Activated CD8-positive, alpha-beta T cell treated with anti-CD3 and anti-CD28 coated beads, Interleukin-2, amount 10 ng/mL, durations not matched to agents 7 days and 5 days (primary cell): ENCODE results near the gene ZIC1. TPM values are rescaled to one million over a fixed set of nuclear protein-coding genes. Genes with fewer than 3 reads are reported as not detected.

Experiments
- ATAC-seq: fragments of 150-1000 bp; cut with Tn5 transposase; one replicate; pipeline ENCODE4 v1.10.0; 2021; ENCODE audit warnings: moderate library complexity
- CTCF ChIA-PET: fragments of 350-600 bp; sonication (Branson Sonifier 250); formaldehyde crosslinking; loops from one replicate; lab custom pipeline; 2021; ENCODE audit warnings: antibody characterized with exemption; lab: Charles Lee
- POLR2A ChIA-PET: fragments of 350-600 bp; sonication (Branson Sonifier 250); formaldehyde crosslinking; loops from one replicate; lab custom pipeline; 2021; ENCODE audit warnings: antibody characterized with exemption; lab: Charles Lee
- DNase-seq: peaks from one replicate; pipeline ENCODE4 v3.0.0-alpha.2; 2020
- H3K27ac Mint-ChIP-seq: one replicate; pipeline ENCODE4 v1.8.0; 2021; ENCODE audit warnings: mild to moderate bottlenecking, mixed read lengths
- H3K27me3 Mint-ChIP-seq: one replicate; pipeline ENCODE4 v1.8.0; 2021; ENCODE audit warnings: low read depth, mixed read lengths
- H3K36me3 Mint-ChIP-seq: one replicate; pipeline ENCODE4 v1.8.0; 2021; ENCODE audit warnings: low read depth, mixed read lengths
- H3K4me1 Mint-ChIP-seq: one replicate; pipeline ENCODE4 v1.8.0; 2021; ENCODE audit warnings: low read depth, mixed read lengths
- H3K4me3 Mint-ChIP-seq: one replicate; pipeline ENCODE4 v1.8.0; 2021; ENCODE audit warnings: mild to moderate bottlenecking, mixed read lengths
- H3K9me3 Mint-ChIP-seq: one replicate; pipeline ENCODE4 v1.8.0; 2022; ENCODE audit warnings: mixed read lengths; ENCODE audit not compliant: insufficient read depth
- total RNA-seq, 2 experiments: library from RNA; stranded (reverse); gene quantifications; one replicate each; pipeline ENCODE4 v1.2.3, GENCODE V29; 2021

The ZIC1 gene
- total RNA-seq, 2 experiments from 2014 or later: not detected

DNA sequence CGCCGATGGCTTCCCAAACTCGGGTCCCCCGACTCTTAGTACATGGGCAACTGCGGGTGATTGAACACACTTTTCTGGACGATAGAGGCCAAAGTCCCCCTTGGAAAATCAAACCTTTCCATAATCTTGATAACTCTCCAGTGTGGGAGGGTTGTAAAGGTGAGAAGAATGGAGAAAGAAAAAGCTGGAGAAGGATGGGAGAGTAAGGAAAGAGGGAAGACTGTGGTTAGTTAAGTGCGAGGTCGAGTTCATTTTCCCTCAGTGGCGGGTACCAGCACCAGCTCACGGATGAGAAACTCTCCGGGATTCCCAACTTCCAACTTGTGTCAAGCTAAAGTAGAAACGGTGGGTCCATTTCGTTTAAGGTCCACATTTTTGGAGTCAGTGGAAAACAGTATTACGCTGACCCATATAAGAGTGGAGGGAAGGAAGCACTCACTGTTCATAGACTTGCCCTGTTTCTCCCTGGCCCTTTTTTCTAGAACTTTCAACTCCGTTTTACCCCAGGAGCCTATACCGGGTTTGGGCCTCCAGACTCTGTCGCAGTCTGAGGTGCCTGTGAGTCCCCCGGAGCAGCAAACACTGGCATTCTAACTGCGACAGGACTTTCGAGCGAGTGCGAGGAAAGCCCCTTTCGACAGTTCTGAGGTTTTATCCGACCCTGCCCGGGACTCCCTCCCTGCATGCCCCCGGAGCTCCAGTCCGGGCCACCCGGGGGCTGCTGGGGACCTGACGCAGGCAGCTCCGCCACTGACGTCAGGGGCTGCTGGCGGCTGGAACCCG is 14.8 kb downstream of the ZIC1 start:
- POLR2A ChIA-PET: no interaction called here
- ATAC-seq (no peak), DNase-seq (no peak)
- CTCF ChIA-PET: no interaction called here
- no peaks in the 10 kb centered on the region for H3K9me3 Mint-ChIP-seq
- H3K4me3 Mint-ChIP-seq: no peak overlapping the region
- H3K36me3 Mint-ChIP-seq: peaks cover 3% of the 10 kb centered on the region
- H3K27me3 Mint-ChIP-seq: peaks cover 42% of the 10 kb centered on the region
- H3K27ac Mint-ChIP-seq: no peak overlapping the region
- H3K4me1 Mint-ChIP-seq: no peaks in the 10 kb centered on the region

DNA sequence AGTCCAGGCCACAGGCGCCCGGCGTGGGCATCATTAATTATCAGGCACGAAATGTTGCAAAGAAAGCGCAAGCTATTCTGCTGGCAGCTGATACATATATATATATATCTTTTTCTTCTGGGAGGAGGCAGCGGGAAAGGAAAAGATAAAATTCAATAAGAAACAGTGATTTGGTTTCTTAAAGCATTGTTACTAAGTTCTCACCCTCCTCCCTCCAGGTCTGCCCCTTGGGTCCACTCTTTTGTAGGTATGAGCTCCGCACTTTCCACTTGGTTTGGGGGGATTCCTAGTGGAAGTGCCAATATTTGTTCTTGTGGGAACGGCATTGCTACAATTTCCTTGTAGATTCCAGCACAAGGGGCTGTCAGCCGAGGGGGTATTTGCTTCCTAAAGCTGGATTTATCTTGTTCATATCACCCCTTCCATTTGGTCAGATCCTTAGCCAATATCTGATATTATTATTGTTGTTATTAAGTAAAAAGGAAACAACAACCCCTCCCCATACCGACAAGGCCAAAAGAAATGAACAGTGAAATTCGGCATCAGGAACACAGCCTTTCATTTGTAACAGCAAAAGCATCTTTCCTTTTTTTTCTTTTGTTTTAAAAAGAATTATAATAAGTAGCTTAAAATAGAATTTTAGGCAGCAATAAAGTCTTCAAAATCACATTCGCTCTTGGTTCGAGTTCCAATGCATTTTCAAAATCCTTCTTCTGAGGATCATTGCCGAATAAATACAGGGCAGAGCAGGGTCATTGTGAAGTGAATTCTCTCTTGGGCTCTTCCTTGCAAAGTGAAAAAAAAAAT is 15.6 kb downstream of the ZIC1 start:
- peaks cover 38% of the 10 kb centered on the region for H3K27me3 Mint-ChIP-seq
- DNase-seq (no peak), ATAC-seq (no peak)
- ChIA-PET POLR2A (no interaction called here), CTCF (no interaction called here)
- H3K27ac Mint-ChIP-seq: no peak overlapping the region
- no peaks in the 10 kb centered on the region for H3K4me1 Mint-ChIP-seq
- H3K36me3 Mint-ChIP-seq: peaks cover 3% of the 10 kb centered on the region
- no peak overlapping the region for H3K4me3 Mint-ChIP-seq
- no peaks in the 10 kb centered on the region for H3K9me3 Mint-ChIP-seq

DNA sequence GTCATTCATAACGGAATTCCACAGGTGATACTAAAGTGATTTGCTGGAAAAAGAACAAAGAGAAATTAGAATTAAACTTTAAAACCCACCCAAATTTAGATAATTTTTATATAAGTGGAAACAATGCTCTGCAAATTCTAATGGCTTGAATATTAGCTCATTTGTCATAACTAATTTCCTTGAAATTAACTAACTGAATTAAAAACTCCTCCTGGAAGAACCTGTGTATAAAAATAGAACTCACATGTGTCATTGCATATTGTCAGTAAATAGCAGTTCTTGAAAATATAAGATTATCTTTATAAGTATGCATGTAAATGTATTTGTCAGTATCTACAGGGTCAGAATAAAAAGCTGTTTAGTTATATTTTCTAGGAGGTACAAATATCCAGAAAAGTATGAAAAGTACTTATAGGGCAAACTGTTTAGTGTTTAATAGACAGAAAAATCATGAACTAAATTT is 16.3 kb downstream of the ZIC1 start:
- DNase-seq: no peak
- H3K4me3 Mint-ChIP-seq: no peak overlapping the region
- peaks cover 3% of the 10 kb centered on the region for H3K36me3 Mint-ChIP-seq
- POLR2A ChIA-PET: no interaction called here
- no peak for ATAC-seq
- H3K9me3 Mint-ChIP-seq: no peaks in the 10 kb centered on the region
- no peaks in the 10 kb centered on the region for H3K4me1 Mint-ChIP-seq
- CTCF ChIA-PET: no interaction called here
- peaks cover 32% of the 10 kb centered on the region for H3K27me3 Mint-ChIP-seq
- H3K27ac Mint-ChIP-seq: no peak overlapping the region

GRCh38 chr3:147426931-147427330 is 17.8 kb downstream of the ZIC1 start:
- ATAC-seq (no peak), DNase-seq (no peak)
- Mint-ChIP-seq H3K27ac (no peak overlapping the region), H3K36me3 (peaks cover 3% of the 10 kb centered on the region), H3K9me3 (no peaks in the 10 kb centered on the region), H3K4me1 (no peaks in the 10 kb centered on the region), H3K27me3 (peaks cover 24% of the 10 kb centered on the region), H3K4me3 (no peak overlapping the region)
- ChIA-PET CTCF (no interaction called here), POLR2A (no interaction called here)

DNA sequence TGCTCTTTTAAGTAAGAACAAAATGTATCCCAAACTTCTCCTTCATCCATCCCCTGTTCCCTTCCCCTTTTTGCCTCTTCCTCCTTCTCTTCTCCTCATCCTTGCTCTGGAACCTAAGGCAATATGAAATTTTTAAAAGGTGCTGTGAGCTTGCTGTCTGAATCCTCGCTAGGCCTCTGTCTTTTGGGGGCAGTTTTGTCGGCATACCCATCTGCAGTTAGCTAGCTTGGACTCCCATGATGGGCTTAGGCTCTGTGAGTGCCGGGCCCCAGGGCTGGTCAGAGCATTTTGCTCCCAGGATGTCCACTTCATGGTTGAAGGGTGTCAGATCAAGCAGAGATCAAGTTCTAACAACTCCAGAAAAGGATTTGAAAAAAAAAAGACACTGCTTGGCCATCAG is 18.6 kb downstream of the ZIC1 start:
- ChIA-PET CTCF (no interaction called here), POLR2A (no interaction called here)
- DNase-seq (no peak), ATAC-seq (no peak)
- Mint-ChIP-seq H3K36me3 (no peaks in the 10 kb centered on the region), H3K27ac (no peak overlapping the region), H3K9me3 (no peaks in the 10 kb centered on the region), H3K4me3 (no peak overlapping the region), H3K27me3 (peaks cover 16% of the 10 kb centered on the region), H3K4me1 (no peaks in the 10 kb centered on the region)

GRCh38 chr3:147428326-147428725 is 19.2 kb downstream of the ZIC1 start:
- Mint-ChIP-seq H3K4me1 (no peaks in the 10 kb centered on the region), H3K9me3 (no peaks in the 10 kb centered on the region), H3K27me3 (peaks cover 10% of the 10 kb centered on the region), H3K27ac (no peak overlapping the region), H3K4me3 (no peak overlapping the region), H3K36me3 (no peaks in the 10 kb centered on the region)
- DNase-seq: no peak
- CTCF ChIA-PET: no interaction called here
- no peak for ATAC-seq
- POLR2A ChIA-PET: no interaction called here

- no peaks in the 10 kb centered on the region for H3K36me3 Mint-ChIP-seq
- H3K4me1 Mint-ChIP-seq: no peaks in the 10 kb centered on the region
- no peak overlapping the region for H3K4me3 Mint-ChIP-seq
- no peak for ATAC-seq
- POLR2A ChIA-PET: no interaction called here
- no peaks in the 10 kb centered on the region for H3K9me3 Mint-ChIP-seq
- CTCF ChIA-PET: no interaction called here
- no peak for DNase-seq
- H3K27me3 Mint-ChIP-seq: peaks cover 5% of the 10 kb centered on the region
- no peak overlapping the region for H3K27ac Mint-ChIP-seq
Observed at GRCh38 chr3:147428754-147429153, 19.6 kb downstream of the ZIC1 start.

- H3K27ac Mint-ChIP-seq: no peak overlapping the region
- H3K4me1 Mint-ChIP-seq: no peaks in the 10 kb centered on the region
- no peak for ATAC-seq
- H3K27me3 Mint-ChIP-seq: no peaks in the 10 kb centered on the region
- ChIA-PET POLR2A (no interaction called here), CTCF (interaction anchor here (0.8 kb wide), 1 partner anchor 70 kb away, joined by 3 read pairs; no protein-coding TSS in a partner anchor)
- H3K4me3 Mint-ChIP-seq: no peak overlapping the region
- no peak for DNase-seq
- H3K36me3 Mint-ChIP-seq: no peaks in the 10 kb centered on the region
- no peaks in the 10 kb centered on the region for H3K9me3 Mint-ChIP-seq
Observed at GRCh38 chr3:147431751-147432150, 22.6 kb downstream of the ZIC1 start.

DNA sequence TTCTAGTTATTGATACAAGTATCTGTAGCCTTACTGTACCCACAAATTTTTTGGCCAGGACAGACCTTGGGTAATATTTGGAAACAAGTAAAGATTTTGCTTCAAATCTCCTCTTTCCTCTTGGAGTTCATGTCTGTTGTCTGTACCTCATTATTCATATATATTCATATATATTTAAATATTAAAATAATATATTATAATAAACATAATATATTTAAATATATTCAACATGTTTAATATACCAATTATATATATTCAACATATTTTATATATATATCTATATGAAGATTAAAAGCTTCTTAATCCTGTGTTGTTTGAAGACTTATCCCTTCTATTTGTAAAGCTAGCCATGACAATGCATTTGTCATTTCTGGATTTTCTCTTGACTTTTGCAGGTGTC is 38.1 kb downstream of the ZIC1 start:
- Mint-ChIP-seq H3K4me3 (no peak overlapping the region), H3K36me3 (no peaks in the 10 kb centered on the region), H3K27me3 (no peaks in the 10 kb centered on the region), H3K27ac (no peak overlapping the region), H3K9me3 (no peaks in the 10 kb centered on the region), H3K4me1 (no peaks in the 10 kb centered on the region)
- ChIA-PET POLR2A (no interaction called here), CTCF (no interaction called here)
- no peak for DNase-seq
- no peak for ATAC-seq

- POLR2A ChIA-PET: no interaction called here
- no peaks in the 10 kb centered on the region for H3K36me3 Mint-ChIP-seq
- CTCF ChIA-PET: no interaction called here
- no peak overlapping the region for H3K4me3 Mint-ChIP-seq
- H3K27me3 Mint-ChIP-seq: no peaks in the 10 kb centered on the region
- H3K9me3 Mint-ChIP-seq: no peaks in the 10 kb centered on the region
- H3K27ac Mint-ChIP-seq: no peak overlapping the region
- H3K4me1 Mint-ChIP-seq: no peaks in the 10 kb centered on the region
- no peak for DNase-seq
- no peak for ATAC-seq
Observed at GRCh38 chr3:147449669-147450068, 40.5 kb downstream of the ZIC1 start.

- ATAC-seq: no peak
- ChIA-PET POLR2A (no interaction called here), CTCF (no interaction called here)
- Mint-ChIP-seq H3K4me3 (no peak overlapping the region), H3K9me3 (no peaks in the 10 kb centered on the region), H3K36me3 (no peaks in the 10 kb centered on the region), H3K27me3 (no peaks in the 10 kb centered on the region), H3K27ac (no peak overlapping the region), H3K4me1 (no peaks in the 10 kb centered on the region)
- no peak for DNase-seq
Observed at GRCh38 chr3:147458995-147459704, 50.0 kb downstream of the ZIC1 start.

GRCh38 chr3:147462856-147463255 is 53.7 kb downstream of the ZIC1 start:
- DNase-seq: no peak
- ATAC-seq: no peak
- H3K27me3 Mint-ChIP-seq: no peaks in the 10 kb centered on the region
- ChIA-PET CTCF (no interaction called here), POLR2A (no interaction called here)
- H3K9me3 Mint-ChIP-seq: no peaks in the 10 kb centered on the region
- no peak overlapping the region for H3K27ac Mint-ChIP-seq
- no peaks in the 10 kb centered on the region for H3K4me1 Mint-ChIP-seq
- no peaks in the 10 kb centered on the region for H3K36me3 Mint-ChIP-seq
- no peak overlapping the region for H3K4me3 Mint-ChIP-seq
